Fibroblast of villous mesenchyme (primary cell): ENCODE data around the gene ERVH48-1. TPM values are rescaled to one million over a fixed set of nuclear protein-coding genes. Genes with fewer than 3 reads are reported as not detected.
A peak's percentile ranks its signal among the peaks of the same experiment; 100 is the strongest.
"Not testable (repeated sequence)": the region's sequence is repeated elsewhere in the genome, so short reads cannot be mapped to it uniquely, and the experiment has no call there.

ENCODE experiments used
- DNase-seq: peaks from one replicate; pipeline ENCODE4 v3.0.0-alpha.2; 2010; ENCODE audit warnings: low read depth
- H3K4me3 ChIP-seq: 2 replicates; pipeline ENCODE4 v1.5.1; 2011; ENCODE audit warnings: low read depth, mild to moderate bottlenecking, low read length
- CTCF ChIP-seq: IDR thresholded peaks from 2 replicates; pipeline ENCODE4 v1.5.1; 2012; ENCODE audit warnings: low read depth, mild to moderate bottlenecking, low read length; ENCODE audit not compliant: insufficient read depth
- total RNA-seq: library from RNA; depleted of rRNA; stranded (reverse); fragments of >200 nt; gene quantifications from 2 replicates; pipeline ENCODE4 v1.2.3, GENCODE V29; 2012

The ERVH48-1 gene
- total RNA-seq, 1 donor: not detected

- no peak overlapping the region for H3K4me3 ChIP-seq
- no peak for DNase-seq
- no peak for TF ChIP-seq CTCF
Observed at GRCh38 chr21:42965211-42965560, 39.8 kb upstream of the ERVH48-1 start.

GRCh38 chr21:42964546-42965210 is 39.2 kb upstream of the ERVH48-1 start:
- no peak overlapping the region for H3K4me3 ChIP-seq
- DNase-seq: no peak
- no peak for TF ChIP-seq CTCF

- no peak overlapping the region for H3K4me3 ChIP-seq
- no peak for TF ChIP-seq CTCF
- no peak for DNase-seq
Observed at GRCh38 chr21:42964086-42964485, 38.7 kb upstream of the ERVH48-1 start.

- TF ChIP-seq CTCF: no peak
- no peak for DNase-seq
- no peak overlapping the region for H3K4me3 ChIP-seq
Observed at GRCh38 chr21:42962380-42963007, 37.1 kb upstream of the ERVH48-1 start.

- H3K4me3 ChIP-seq: no peak overlapping the region
- no peak for DNase-seq
- TF ChIP-seq CTCF: no peak
Observed at GRCh38 chr21:42959728-42960127, 34.3 kb upstream of the ERVH48-1 start.

GRCh38 chr21:42958122-42958521 is 32.7 kb upstream of the ERVH48-1 start:
- H3K4me3 ChIP-seq: not testable (repeated sequence)
- DNase-seq: peak; percentile 63

GRCh38 chr21:42956824-42957630 is 31.6 kb upstream of the ERVH48-1 start:
- DNase-seq: no peak
- TF ChIP-seq CTCF: no peak
- no peak overlapping the region for H3K4me3 ChIP-seq

- H3K4me3 ChIP-seq, DNase-seq: not testable (repeated sequence)
Observed at GRCh38 chr21:42951193-42951592, 25.8 kb upstream of the ERVH48-1 start.

- not testable (repeated sequence) for H3K4me3 ChIP-seq, DNase-seq
Observed at GRCh38 chr21:42949094-42949755, 23.8 kb upstream of the ERVH48-1 start.
